Kidney epithelial cell (primary cell): ENCODE results near the gene MIDN. TPM values are rescaled to one million over a fixed set of nuclear protein-coding genes. Genes with fewer than 3 reads are reported as not detected.

Experiments used
- DNase-seq: peaks from one replicate; pipeline ENCODE4 v3.0.0-alpha.2; 2010; ENCODE audit warnings: low read depth
- H3K27me3 ChIP-seq: 2 replicates; pipeline ENCODE4 v1.6.0; 2011; ENCODE audit warnings: low read length; ENCODE audit not compliant: control insufficient read depth, insufficient read depth
- H3K36me3 ChIP-seq: 2 replicates; pipeline ENCODE4 v1.5.1; 2011; ENCODE audit warnings: low read length; ENCODE audit not compliant: control insufficient read depth, insufficient read depth
- H3K4me3 ChIP-seq: 2 replicates; pipeline ENCODE4 v1.5.1; 2011; ENCODE audit warnings: low read depth, mild to moderate bottlenecking, control low read depth, low read length
- total RNA-seq: library from RNA; depleted of rRNA; stranded (reverse); fragments of >200 nt; gene quantifications from 2 replicates; pipeline ENCODE4 v1.2.3, GENCODE V29; 2015
- TF ChIP-seq, protein P1 (sequence below): IDR thresholded peaks from 2 replicates; pipeline ENCODE4 v1.5.1; 2011; ENCODE audit warnings: mild to moderate bottlenecking, moderate library complexity, low read length, control low read depth, inconsistent platforms; ENCODE audit not compliant: insufficient read depth, poor library complexity, severe bottlenecking

MIDN gene
- total RNA-seq, 1 donor from 2014 or later, result 69.4 TPM

DNA sequence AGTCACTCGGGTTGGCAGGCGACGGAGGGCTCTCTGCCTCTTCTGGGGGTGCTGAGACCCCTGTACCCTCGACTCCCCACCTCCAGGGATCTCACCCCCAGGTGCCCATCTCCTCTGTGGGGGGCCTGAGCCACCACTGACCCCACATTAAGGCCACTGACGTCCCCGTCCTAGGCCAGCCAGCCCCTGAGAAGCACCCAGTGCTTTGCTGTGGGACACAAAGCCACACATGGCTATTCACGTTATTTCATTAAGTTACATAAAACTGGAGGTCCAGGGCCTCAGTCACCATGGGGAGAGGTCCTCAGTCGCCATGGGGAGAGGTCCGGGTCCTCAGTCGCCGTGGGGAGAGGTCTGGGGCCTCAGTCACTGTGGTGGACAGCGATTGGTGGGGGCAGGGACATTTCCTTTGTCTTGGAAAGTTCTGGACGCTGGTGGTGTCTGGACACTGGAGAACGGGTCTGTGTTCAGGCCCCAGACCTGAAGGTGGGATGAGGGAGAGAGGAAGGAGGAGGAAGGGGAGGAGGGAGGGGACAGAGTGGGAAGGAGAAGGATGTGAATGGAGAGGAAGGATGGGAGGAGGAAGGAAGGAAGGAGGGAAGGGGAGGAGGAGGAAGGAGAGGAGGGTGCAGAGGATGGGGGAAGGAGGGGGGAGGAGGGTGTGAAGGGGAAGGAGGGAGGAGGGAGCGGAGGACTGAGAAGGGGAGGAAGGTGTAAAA is 33.3 kb downstream of the MIDN start:
- TF ChIP-seq, protein P1, sequence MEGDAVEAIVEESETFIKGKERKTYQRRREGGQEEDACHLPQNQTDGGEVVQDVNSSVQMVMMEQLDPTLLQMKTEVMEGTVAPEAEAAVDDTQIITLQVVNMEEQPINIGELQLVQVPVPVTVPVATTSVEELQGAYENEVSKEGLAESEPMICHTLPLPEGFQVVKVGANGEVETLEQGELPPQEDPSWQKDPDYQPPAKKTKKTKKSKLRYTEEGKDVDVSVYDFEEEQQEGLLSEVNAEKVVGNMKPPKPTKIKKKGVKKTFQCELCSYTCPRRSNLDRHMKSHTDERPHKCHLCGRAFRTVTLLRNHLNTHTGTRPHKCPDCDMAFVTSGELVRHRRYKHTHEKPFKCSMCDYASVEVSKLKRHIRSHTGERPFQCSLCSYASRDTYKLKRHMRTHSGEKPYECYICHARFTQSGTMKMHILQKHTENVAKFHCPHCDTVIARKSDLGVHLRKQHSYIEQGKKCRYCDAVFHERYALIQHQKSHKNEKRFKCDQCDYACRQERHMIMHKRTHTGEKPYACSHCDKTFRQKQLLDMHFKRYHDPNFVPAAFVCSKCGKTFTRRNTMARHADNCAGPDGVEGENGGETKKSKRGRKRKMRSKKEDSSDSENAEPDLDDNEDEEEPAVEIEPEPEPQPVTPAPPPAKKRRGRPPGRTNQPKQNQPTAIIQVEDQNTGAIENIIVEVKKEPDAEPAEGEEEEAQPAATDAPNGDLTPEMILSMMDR, result no peak
- Histone ChIP-seq H3K4me3 (no peak overlapping the region), H3K27me3 (peaks cover 33% of the 10 kb centered on the region), H3K36me3 (no peaks in the 10 kb centered on the region)
- DNase-seq, result no peak

DNA sequence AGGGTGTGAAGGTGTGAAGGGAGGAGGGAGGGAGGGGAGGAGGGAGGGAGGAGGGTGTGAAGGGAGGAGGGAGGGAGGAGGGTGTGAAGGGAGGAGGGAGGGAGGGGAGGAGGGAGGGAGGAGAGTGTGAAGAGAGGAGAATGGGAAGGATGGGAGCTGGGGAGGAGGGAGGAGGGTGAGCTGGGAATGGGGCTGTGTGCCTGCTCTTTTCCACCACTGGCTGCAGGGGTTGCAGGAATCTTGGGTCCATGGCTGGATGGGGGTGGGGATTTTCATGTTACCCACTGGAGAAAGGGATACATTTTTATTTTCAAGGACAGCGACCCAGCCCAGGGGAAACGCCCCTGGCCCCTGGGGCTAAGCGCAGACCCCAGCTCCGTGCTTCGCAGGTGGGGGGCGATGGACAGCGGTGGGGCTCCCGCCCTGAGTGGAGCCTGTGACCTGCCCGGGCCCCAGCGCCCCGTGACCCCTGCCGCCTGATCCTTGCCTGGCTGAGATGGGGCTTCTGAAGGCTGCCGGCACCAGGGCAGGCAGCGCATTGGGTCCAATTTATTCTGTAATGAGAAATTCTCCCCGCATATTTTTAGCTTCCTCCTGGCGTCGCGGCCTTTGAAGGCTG is 34.3 kb downstream of the MIDN start:
- Histone ChIP-seq H3K27me3 (peaks cover 42% of the 10 kb centered on the region), H3K36me3 (no peaks in the 10 kb centered on the region), H3K4me3 (no peak overlapping the region)
- TF ChIP-seq, protein P1, result no peak
- no peak for DNase-seq

DNA sequence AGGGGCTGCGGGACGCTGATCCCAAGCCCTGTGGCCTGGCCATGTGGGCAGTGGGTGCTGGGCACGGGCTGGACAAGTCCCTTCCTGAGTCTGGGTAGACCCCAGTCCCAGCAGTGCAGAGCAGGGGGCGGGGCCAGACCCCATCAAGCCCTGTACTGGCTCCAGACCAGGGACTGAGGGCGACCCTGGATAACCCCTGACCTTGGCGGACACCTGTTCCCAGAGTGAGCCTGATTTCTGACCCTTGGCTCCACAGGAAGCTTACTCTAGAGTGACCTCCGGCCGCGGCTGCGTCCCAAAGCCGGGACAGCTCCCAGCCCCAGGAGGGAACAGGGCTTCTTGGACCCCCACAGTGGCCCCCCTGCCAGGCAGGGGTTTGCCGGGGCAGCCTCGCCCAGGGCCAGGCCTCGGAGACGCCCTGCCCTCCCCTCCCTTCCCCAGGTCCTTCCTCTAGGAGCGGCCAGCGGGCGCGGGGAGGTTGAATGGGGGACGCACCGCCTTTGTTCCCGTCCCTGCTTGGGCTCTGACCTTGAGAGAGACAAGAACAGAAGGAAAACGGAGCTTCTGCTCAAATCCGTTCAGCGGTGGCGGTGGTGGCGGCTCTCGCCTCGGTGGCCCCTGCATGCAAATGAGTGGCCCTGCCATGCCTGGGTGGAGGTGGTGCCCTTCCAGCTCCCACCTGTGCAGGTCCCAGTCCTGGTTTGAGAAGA is 35.0 kb downstream of the MIDN start:
- no peak overlapping the region for H3K4me3 ChIP-seq
- no peak for DNase-seq
- H3K27me3 ChIP-seq, result peaks cover 49% of the 10 kb centered on the region
- TF ChIP-seq, protein P1, result no peak
- no peaks in the 10 kb centered on the region for H3K36me3 ChIP-seq

DNA sequence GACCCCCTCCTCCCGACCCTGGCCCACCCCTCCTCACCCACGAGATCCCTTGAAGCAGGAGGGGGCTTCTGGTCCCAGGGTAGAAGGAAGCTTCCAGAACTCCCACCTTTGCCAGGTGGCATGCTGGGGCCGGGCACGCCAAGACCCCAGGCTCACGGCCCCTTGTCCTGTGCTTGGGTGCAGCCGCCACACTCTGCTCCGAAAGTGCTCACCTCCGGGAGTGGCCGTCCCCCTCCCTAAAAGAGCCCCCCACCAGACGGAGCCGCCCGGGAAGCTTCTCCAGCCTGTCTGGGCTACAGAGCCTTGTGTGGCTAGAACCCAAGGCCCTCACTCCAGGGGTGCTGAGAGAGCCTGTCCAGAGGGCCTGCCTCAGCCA is 35.5 kb downstream of the MIDN start:
- TF ChIP-seq, protein P1, result no peak
- H3K27me3 ChIP-seq, result peaks cover 53% of the 10 kb centered on the region
- no peak for DNase-seq
- H3K36me3 ChIP-seq, result no peaks in the 10 kb centered on the region
- H3K4me3 ChIP-seq, result no peak overlapping the region

DNA sequence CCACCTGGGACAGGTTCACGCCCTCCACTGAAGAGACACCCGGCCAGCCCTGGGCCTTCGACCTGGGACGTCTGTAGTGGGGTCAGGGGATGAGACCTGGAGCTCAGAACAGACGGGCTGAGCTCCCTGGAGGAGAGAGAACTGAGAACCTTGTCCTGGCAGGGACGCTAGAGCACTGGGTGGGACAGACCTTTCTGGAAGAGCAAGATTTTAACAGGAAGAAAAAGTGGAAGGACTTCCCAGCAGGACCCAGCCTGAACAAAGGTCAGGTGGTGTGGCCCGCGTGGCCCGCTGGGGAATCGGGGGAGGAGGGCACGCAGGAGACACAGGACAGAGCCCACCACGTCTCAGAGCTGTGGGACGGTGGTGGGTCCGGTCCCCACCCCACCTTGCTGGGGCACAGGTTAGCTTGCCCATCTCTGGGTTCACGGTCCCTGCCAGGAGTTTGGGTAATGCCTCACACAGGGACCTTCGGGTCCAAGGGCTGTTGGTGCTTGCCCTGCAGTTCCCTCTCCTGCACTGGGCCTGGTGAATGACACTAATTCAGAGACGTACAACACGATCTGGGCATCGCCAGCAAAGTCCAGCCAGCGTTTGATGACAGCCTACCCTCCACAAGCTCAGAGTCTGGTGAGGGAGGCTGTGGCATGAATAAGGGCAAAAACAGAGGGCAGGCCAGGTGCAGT is 36.1 kb downstream of the MIDN start:
- no peak for DNase-seq
- H3K36me3 ChIP-seq, result no peaks in the 10 kb centered on the region
- TF ChIP-seq, protein P1, result no peak
- no peak overlapping the region for H3K4me3 ChIP-seq
- H3K27me3 ChIP-seq, result peaks cover 58% of the 10 kb centered on the region
